Ovary (tissue), 9 donors: Measurements from ENCODE around the gene POLR3H. TPM values are rescaled to one million over a fixed set of nuclear protein-coding genes. Genes with fewer than 3 reads are reported as not detected.

Experiments
- DNase-seq, 5 donors: peaks; one replicate each; pipeline ENCODE4 v3.0.0-alpha.2; 2019 to 2020
- H3K27ac ChIP-seq, 2 donors: fragments of 200-600 bp; one replicate each; pipeline versions ENCODE4 v1.5.1 to v1.8.0; 2019 to 2022
- H3K27me3 ChIP-seq: fragments of 200-600 bp; one replicate; pipeline ENCODE4 v1.8.0; 2022
- H3K36me3 ChIP-seq: fragments of 200-600 bp; sonication (generic); one replicate; pipeline ENCODE4 v1.5.1; 2019
- H3K4me1 ChIP-seq: one replicate; pipeline ENCODE4 v1.8.1; 2013; ENCODE audit warnings: mild to moderate bottlenecking, moderate library complexity; ENCODE audit not compliant: insufficient read depth
- H3K4me3 ChIP-seq: fragments of 200-600 bp; sonication (generic); one replicate; pipeline ENCODE4 v1.5.1; 2017
- H3K9me3 ChIP-seq, 2 donors: fragments of 200-600 bp in 1 of 2; sonication (generic) in 1 of 2; one replicate each; pipeline versions ENCODE4 v1.5.1 to v1.8.1; 2013 to 2019; ENCODE audit warnings: mild to moderate bottlenecking in 1 of 2, moderate library complexity in 1 of 2
- CTCF ChIP-seq, 3 donors: fragments of 450-650 bp in 2 of 3; fragments of 200-600 bp in 1 of 3; IDR thresholded peaks; one replicate each; pipeline versions ENCODE4 v1.5.1 to v1.8.0; 2016 to 2022; ENCODE audit warnings: antibody characterized with exemption in 3 of 3, mild to moderate bottlenecking in 1 of 3
- EP300 ChIP-seq: sonication (generic); formaldehyde crosslinking; IDR thresholded peaks from one replicate; pipeline ENCODE4 v1.6.1; 2017; ENCODE audit warnings: antibody characterized with exemption
- POLR2A ChIP-seq: fragments of 450-650 bp; IDR thresholded peaks from one replicate; pipeline ENCODE4 v1.6.1; 2017; ENCODE audit warnings: antibody characterized with exemption, mild to moderate bottlenecking, moderate library complexity
- WGBS, 3 donors: extraction: QIAGEN DNeasy Blood & Tissue Kit in 1 of 3; methylation state at CpG; one replicate each; pipeline versions ENCODE4 v1.1.5 to v1.1.7; 2013 to 2017; 5-methylcytosine and 5-hydroxymethylcytosine counted together
- intact Hi-C, 4 donors: fragments of 100-400 bp; cut with DNase I; formaldehyde crosslinking; loops; one replicate each; pipeline versions ENCODE4 v1.11.0 to v1.15.1; 2022 to 2023
- polyA plus RNA-seq, 2 donors: library from polyadenylated mRNA; stranded (reverse); fragments of 200-250 nt in 1 of 2; fragments of 350-450 nt in 1 of 2; fragmentation: Illumina TruSeq in 1 of 2; extraction: RNeasy Lipid Tissue Mini Kit (QIAGEN cat#74804) in 1 of 2; gene quantifications; one replicate each; pipeline ENCODE4 v1.2.3, GENCODE V29; 2013 to 2014
- total RNA-seq, 7 donors: library from RNA; depleted of rRNA in 2 of 7; stranded (reverse); fragments of >200 nt in 2 of 7; fragmentation: NEBNext Ultra II Directional in 3 of 7; extraction: Animal tissue kit (Norgen Biotek cat#: 25700) in 3 of 7; gene quantifications; one replicate each; pipeline versions ENCODE4 v1.1.0 to v1.2.4, GENCODE V29; 2016 to 2023
- donor health status: DM: no; HTN: no; CAD: no; lungs with moderate emphysema.
- donor health status: DM: no; HTN: no; CAD: no.
- donor health status: Bipolar disorder and iron deficiency.
- donor health status: DM: yes; HTN: yes; CAD: no.
- donor health status: DM: no; HTN: no; CAD: no.
- donor health status: DM: yes; HTN: yes; CAD: no.

The POLR3H gene
- total and polyA plus RNA-seq, 9 donors, result 15.7 to 84.6 (median 49.6) TPM

GRCh38 chr22:41585898-41586297 lies 41.6 kb upstream of the POLR3H start:
- no peaks in the 10 kb centered on the region for H3K36me3 ChIP-seq
- WGBS, 3 donors, result 89 to 95% (median 94%) methylated on average over 7 of the region's 7 CpGs

GRCh38 chr22:41584881-41585280 lies 40.6 kb upstream of the POLR3H start:
- no peak overlapping the region for H3K27ac ChIP-seq
- 87 to 93% (median 89%) methylated on average over 6 of the region's 6 CpGs for WGBS, 3 donors
- H3K27me3 ChIP-seq, result no peaks in the 10 kb centered on the region
- no peaks in the 10 kb centered on the region for H3K36me3 ChIP-seq
- TF ChIP-seq CTCF (IDR thresholded peaks at IDR 0.05) (no peak), EP300 (no peak), POLR2A (no peak)
- DNase-seq, result no peak
- peaks cover 4% of the 10 kb centered on the region for H3K4me1 ChIP-seq
- intact Hi-C loops, result no loop called here
- H3K4me3 ChIP-seq, result no peak overlapping the region
- no peaks in the 10 kb centered on the region for H3K9me3 ChIP-seq

More at GRCh38 chr22:41585898-41586297, 41.6 kb upstream of the POLR3H start:
- no peak for DNase-seq
- no peaks in the 10 kb centered on the region for H3K9me3 ChIP-seq
- no peaks in the 10 kb centered on the region for H3K27me3 ChIP-seq
- intact Hi-C loops, result no loop called here
- no peak for TF ChIP-seq POLR2A
- TF ChIP-seq EP300, result no peak
- TF ChIP-seq CTCF (IDR thresholded peaks at IDR 0.05), result no peak
- no peak overlapping the region for H3K4me3 ChIP-seq
- peaks cover 4% of the 10 kb centered on the region for H3K4me1 ChIP-seq
- no peak overlapping the region for H3K27ac ChIP-seq

GRCh38 chr22:41582694-41583093 lies 38.4 kb upstream of the POLR3H start:
- no peak overlapping the region for H3K27ac ChIP-seq
- TF ChIP-seq CTCF (IDR thresholded peaks at IDR 0.05) (no peak), POLR2A (no peak), EP300 (no peak)
- DNase-seq, result no peak
- H3K27me3 ChIP-seq, result no peaks in the 10 kb centered on the region
- H3K36me3 ChIP-seq, result no peaks in the 10 kb centered on the region
- H3K4me3 ChIP-seq, result no peak overlapping the region
- intact Hi-C loops, result no loop called here
- H3K9me3 ChIP-seq, result no peaks in the 10 kb centered on the region
- 81 to 89% (median 86%) methylated on average over 8 of the region's 8 CpGs for WGBS, 3 donors
- peaks cover 8% of the 10 kb centered on the region for H3K4me1 ChIP-seq

GRCh38 chr22:41579997-41580355 lies 35.7 kb upstream of the POLR3H start:
- Histone ChIP-seq H3K4me3 (no peak overlapping the region), H3K27ac (peak overlapping the region in 1 of 2 donors; percentile 73), H3K27me3 (no peaks in the 10 kb centered on the region), H3K9me3 (no peaks in the 10 kb centered on the region), H3K4me1 (peaks cover 8% of the 10 kb centered on the region), H3K36me3 (no peaks in the 10 kb centered on the region)
- whole genome bisulfite sequencing, 3 donors, result 81 to 86% (median 84%) methylated on average over 6 of the region's 6 CpGs
- peak in 1 of 5 donors; percentile 36 for DNase-seq
- intact Hi-C loops, result no loop called here
- no peak for TF ChIP-seq EP300
- no peak for TF ChIP-seq POLR2A
- no peak for TF ChIP-seq CTCF (IDR thresholded peaks at IDR 0.05)
